Measurements from ENCODE around the gene CDS2. TPM values are rescaled to one million over a fixed set of nuclear protein-coding genes. Genes with fewer than 3 reads are reported as not detected.

The CDS2 gene
- polyA plus RNA-seq, 10 donors, result 15.4 to 23.9 (median 19.7) TPM

DNA sequence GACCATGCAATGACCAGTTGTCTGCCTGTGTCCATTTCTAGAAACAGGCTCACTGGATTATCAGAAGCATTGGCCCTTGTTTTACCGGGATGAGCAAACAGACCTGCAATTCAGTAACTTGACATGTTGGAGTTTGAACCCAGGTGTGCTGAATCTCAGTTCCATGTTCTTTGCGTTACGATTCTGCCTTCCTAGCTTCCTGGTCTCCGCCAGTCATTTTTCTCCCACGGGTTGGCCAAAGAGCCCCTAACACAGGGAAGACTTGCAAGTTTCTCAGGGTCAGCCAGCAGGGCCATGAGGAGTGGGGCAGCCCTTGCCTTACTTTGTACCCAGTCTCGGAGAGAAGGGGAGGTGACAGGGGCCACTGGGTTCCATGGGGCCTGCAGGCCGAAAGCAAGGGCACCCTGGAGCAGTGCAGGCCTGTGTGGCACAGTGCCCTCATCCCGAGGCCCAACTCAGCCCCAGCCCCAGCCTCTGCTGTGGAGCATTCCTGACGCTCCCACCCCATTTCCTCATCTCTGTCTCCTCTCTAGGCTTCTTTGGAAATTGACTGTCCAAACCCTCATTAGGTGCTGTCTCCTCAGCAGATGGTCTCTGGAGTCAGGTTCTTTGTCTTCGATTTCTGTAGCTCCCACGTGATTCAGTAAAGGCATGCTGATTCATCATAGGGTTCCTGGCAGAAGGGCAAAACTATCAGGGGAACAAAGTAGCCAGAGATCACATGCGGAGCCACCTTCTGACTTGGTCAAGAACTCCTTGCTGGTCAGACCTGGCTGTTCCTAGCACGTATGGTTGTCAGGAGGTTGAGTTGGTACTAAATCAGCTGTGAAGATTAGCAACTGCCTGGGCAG is 23.6 kb downstream of the CDS2 start:
- DNase-seq, result no peak

DNA sequence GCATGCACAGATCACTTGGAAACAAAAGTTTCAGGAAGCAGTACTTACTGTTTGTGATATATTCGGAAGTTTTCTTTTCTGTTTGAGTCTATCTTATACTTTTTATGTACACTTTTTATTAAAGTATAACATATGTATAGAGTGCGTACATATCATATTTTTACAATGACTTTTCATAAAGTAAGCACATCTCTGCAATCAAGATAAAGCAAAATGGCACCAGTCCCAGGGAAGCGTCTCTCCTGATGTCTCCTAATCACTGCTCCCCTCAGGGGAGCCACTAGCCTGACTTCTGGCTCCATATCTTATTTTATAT is 26.3 kb downstream of the CDS2 start:
- DNase-seq, result no peak

DNA sequence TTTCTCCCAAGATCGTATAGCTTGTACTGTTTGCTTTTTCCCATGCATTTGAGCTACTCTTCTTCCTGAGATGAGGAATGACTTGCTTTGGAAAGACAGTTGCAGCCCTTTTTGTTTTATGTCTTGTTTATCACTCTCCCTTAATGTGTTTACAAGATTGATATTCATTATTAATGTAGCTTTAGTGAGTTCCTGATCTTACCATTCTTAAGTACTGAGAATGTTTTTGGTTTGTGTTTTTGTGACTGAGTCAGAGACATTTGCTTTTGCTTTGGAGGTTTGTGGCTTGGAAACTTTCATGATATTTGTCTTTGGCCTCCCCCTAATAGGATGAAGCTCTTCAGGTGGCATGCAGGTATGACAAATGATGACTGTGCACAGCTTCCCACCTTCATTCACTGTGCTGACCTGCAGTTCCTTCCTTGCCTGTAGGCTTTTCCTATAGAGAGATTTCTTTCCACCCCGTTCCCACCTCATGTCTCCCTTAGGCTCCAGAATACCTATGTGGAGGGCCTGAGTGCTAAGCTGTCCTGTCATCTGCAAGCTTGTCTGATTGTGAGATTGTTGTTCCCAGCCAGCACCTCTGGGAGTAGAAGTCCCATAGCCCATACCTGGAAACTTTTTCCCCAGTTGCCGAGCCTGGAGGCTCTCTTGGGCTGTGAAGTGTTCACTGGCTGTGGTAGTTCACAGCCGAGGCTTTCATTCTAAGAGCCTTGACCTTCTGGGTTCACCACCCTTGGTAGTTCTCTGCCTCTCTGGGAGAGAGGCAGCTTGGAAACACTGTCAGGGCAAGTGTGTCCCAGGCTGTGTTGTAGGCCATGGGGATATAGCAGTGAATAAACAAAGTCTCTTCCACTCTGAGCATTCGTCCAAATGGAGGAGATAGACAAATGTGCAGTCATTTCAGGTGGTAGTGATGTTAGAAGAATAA is 27.1 kb downstream of the CDS2 start:
- no peak for DNase-seq

DNA sequence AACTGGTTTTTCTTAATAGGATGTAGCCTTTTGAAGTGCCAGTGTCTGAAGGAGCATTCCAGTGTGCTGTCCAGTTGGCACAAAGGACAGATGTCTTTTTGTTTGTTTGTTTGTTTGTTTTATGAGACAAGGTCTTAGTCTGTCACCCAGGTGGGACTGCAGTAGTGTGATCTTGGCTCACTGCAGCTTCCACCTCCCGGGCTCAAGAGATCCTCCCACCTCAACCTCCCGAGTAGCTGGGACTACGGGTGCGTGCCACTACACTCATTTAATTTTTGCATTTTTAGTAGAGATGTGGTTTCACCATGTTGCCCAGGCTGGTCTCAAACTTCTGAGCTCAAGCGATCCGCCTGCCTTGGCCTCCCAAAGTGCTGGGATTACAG is 27.7 kb downstream of the CDS2 start:
- no peak for DNase-seq

DNA sequence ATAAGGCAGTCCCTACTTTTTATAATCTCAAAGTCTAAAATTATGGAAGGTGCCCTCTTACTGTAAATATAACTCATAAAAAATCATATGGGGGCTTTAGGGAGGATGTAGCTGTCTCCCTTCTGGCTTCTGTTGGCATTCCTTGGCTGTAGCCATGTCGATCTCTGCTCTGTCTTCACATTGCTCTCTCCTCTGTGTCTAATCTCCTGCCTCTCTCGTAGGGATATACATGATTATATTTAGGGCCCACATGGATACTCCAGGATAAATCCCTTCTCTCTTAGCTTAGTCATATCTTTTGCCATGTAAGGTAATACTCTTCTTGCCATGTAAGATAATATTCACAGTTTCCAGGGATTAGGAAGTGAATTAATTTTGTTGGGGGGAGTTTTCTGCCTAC is 28.6 kb downstream of the CDS2 start:
- DNase-seq, result no peak

DNA sequence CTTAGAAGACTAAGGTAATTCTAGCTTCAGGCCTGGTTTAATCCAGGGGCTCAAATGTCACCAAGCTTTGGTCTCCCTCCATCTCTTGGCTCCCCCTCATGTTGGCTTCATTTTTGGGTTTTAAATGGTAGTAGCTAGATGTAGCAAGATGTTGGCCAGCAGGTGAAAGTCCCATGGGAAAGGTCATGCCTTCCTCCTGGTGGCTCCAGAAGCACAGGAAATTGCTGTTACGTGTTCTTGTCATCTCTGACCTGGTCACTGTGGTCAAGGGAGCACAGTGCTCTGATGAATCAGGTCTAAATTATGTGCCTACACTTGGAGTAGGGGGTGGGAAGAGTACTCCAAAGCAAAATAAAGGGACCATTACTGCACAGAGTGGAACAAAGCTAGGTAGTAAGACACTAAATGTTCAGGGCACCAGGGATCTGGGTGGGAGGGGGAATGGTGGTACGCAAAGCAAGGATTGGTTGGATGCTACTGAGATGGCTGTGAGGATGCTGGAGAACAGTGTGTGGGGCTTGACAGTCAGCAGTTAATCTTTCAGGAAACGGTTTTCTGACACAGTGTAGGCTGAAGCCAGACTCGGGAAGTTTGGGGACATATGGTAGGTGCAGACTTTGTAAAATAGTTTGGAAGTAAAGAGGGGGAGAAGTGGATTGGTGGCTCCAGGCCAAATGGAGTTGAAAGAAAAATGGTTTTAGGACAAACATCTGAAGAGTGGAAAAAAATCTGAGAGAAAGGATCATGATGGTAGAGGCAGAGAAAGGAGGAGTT is 30.1 kb downstream of the CDS2 start:
- no peak for DNase-seq

DNA sequence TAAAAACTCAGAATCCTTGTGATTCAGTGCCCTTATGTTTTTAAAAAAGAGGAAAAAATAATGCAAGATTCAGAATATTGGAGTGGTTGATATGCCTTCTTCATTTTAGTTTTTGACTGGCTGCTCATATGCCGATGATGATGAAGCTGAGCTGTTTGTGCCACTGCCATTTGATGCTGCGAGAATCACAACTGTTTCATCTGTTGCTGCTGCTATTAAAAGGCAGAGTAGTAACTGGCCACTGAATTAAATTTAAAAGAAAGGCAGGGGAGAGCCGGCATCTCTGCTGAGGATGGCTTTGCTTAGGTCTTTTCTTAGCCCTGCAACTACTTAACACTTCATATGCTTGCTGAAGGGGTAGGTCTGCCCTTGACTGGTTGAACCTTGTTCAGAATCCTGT is 33.1 kb downstream of the CDS2 start:
- DNase-seq, result no peak

DNA sequence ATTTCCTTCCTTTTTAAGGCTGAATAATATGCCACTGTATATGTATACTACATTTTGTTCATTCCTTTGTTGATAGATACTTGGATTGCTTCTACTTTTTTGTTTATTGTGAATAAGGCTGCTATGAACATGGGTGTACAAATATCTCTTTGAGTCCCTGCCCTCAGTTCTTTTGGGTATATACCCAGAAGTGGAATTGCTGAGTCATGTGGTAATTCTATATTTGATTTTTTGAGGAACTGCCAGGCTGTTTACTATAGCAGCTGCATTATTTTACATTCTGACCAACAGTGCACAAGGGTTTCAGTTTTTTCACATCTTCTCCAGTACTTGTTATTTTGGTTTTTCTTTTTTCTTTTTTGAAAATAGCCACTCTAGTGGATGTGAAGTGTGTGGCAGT is 34.1 kb downstream of the CDS2 start:
- DNase-seq, result no peak

DNA sequence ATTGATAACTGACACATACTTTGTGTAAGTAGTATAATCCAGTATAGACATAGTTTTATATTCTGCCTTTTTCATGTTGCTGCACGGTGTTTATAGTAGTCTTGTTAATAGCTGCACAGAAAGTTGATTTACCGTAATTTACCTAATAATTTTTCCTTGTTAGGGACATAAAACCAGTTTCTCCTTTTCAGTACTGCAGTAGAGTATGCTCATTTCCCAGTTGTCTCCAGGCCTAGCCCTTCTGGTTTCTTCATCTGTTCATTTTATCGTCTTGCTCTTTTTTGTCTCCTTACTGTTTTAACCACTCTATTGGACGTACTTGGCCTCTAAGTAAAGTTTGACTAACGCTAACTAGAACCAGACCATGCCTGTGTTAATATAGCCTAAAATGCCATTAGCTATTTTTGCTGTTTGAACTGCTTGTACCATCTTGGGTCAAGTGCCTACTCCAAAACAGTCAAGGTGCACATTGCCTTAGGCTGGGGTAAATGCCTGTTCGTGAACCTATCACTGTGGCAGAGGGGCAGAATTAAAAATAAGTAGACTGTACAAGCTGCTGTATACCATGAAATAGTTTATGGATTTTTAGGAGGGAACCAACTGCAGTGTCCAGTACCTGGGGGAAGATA is 34.8 kb downstream of the CDS2 start:
- no peak for DNase-seq

DNA sequence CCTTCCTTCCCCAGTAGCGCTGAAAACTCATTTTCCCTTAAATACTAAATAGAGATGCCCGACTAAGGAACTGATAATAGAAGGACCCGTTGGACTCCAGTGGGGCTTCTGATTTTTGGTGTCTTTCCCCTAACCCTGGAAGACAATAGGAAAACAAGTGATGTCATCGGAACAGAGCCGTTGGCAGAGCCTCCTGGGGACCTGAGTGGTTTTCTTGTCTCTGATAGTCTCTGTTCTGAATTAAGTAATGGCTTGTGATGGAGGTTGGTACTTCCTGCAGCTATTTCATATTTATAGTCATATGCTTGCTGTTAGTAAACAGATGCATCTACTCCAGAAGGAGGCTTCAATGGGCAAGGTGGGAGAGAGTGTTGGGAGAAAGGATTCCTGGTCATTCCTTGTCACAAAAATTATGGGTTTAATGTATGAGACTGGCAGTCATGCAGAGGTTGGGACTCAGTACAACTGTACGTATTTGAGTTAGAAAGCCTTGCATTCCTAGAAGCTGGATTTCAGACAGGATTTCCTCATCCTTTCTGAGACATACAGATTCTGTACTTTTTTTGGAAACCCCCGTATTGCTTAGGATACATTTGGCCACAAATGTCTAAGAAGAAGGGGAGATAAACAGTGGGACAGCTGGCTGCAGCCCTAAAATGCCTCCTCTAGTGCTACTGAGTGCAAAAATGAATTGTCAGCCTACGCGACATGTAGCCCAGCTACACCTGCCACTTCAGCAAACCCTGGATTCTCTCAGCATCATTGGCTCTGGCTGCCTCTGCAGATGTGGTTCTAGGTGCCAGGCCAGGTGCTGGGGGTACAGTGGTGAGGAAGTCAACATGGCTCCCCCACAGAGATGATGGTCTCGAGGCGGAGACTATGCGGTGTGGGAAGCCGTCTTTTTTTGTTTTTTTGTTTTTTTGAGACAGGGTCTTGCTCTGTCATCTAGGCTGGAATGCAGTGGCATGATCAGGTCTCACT is 38.1 kb downstream of the CDS2 start:
- no peak for DNase-seq

DNA sequence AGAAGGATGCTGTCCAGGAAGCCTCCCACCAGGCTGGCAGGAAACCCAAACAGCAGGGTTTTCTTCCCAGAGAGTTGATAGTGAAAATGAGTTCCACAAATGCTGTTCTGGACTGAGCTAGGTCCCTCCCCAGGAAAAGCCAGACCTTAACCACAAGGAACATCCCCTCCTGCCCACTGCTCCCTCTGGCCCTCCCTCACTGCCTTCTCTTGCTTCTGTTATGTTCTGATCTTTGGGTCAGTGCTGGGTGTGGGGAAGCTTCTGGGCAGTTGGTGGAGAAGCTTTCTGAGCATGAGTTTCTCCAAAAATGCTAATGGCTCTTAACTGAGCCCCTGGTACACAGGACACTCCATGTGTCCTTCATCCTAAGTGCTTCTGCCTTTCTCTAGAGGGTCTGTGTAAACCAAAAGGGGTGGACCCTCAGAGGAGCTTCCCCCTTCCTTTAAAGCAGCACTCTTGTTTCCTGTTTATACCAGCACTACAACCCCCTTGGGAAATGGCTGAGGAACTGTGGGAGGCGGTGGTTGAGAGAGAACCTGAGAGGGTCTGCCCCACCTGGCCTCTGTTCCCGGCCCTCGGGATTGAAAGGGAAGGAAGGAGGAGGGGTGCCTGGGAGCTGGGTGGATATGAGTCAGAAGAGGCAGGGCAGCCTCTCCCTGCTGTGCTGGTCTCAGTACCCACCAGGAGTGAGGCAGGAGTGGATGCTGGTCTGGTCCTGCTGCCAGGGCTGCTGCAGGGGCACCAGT is 42.0 kb downstream of the CDS2 start:
- DNase-seq, result peak in 1 of 3 donors; percentile 41

DNA sequence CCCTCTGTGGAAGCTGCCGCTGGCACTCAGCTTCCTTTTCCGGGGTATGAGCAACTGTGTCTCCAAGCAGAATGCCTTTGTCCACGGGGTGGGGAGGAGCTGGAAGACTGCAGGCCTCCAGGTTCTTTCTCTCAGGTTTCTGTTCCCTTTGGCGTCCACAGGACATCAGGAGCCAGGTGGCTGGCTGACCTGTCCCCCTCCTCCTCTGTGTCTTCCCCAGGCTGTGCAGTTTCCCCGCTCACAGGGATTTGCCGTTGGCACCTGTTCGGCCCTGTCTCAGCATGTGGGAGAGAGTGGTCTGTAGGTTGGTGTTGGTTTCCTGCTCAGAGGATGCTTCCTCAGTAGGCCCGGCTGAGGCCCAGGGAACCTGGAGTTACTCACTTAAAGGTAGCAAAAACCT is 43.5 kb downstream of the CDS2 start:
- DNase-seq, result no peak

DNA sequence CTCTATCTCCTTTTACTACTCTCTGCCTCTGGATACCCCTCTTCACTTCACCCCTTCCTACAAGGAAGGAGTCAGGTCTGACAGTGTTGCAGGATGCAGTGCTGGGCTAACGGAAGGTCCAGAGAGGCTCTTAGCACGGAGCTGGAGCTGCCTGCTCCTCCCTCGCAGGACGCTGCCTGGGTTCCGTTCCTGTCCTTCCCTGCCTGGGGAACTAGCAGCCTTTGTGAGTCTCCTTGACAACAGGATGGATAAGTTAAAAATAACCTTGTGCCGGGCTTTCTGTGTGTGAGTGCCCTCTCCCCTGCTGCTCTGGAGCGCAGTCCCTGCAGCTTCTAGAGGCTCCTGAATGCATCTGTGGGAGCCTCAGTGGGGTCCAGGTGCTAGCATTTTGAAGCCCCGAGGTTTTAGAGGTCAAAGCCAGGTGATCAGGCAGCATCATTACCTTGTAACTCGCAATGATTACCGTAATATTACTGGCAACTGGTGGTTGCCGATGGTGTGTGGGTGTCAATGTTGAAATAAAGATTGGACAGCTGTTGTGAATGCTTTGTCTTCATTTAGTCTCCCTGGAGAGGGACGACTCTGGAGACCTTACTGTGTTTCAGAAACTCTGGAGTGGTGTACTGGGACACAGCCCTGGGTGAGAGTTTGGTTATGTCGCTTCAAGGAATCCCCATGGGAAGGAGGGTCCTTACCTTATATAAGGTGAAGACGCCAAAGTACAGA is 44.4 kb downstream of the CDS2 start:
- peak in 1 of 3 donors; percentile 50 for DNase-seq

DNA sequence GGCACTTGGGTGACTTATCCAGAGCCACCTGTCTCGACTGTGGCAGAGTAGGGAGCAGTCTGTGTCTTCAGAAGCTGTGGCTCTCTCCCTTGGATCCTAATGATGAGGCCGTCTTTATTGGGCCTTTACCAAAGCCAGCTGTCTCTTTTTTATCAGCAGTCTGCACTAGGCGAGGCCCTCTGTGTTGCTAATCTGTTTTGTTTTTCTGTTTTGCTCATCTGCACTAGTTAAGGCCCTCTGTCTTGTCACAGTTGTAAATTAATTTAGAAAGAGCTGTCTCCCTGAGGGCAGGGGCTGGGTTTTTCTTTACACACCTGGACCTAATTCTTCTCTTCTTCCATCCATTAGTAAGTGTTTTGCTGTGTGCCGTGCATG is 45.0 kb downstream of the CDS2 start:
- DNase-seq, result no peak

DNA sequence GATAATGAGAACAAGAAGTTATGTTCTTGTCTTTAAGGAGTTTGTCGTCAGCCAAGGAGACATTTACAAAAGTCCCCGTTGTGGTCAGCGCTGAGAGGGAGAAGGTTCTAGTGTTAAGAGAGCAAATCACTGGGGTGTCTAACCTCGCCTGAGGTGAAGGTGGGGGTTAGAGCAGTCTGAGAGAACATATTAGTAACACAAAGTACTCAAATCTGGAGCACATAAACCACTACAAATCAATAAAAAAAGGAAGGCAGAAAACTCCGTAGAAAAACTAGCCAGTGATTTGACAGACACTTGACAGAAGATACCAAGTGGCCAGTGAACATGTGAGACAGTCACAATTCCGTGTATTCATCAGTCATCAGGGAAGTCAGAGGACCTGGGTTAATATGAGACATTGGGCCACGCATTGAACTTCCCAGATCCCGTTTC is 45.4 kb downstream of the CDS2 start:
- DNase-seq, result no peak

DNA sequence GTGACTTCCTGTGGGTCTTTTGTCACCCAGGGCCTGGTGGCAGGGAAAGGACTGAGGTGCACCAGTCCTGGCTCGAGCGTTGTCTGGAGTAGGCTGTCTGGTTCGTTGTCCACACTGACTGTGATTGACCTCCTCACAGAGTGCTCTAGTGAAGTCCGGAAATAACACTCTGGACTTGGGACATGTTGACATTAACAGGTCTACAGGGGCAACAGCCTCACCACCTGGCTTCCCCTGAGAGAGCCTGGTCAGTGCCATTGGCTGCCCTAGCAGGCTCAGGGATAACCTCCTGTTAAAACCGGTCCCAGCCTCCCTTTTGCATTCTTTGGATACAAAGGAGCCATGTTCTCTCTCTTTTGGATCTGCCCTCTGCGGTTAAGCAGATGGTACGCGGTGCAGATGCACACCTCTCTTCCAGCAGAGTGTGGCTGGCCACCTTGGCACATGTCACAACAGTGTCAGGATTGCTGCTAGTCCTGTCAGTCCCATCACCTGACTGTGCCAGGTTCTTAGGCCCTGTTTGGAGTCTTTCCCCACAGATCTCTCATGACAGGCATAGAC is 46.2 kb downstream of the CDS2 start:
- no peak for DNase-seq

DNA sequence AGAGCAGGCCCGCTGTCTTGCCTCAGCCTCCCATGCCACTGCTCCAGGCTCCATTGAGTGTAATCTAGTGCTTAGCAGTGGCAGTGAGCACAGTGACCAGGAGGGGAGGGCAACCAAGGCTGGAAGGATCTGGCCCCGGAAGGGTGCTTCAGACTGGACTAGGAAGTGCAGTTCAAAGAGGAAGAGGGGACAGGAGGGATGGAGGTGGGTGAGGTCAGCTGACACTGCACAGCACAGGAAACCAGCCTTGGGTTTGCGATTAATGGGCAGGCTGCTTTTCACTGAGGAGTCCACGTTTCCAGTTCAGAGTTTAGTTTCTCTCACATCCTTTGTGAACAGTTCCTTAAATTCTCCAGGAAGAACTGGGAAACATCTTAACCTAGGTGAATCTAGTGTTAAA is 46.9 kb downstream of the CDS2 start:
- no peak for DNase-seq

DNA sequence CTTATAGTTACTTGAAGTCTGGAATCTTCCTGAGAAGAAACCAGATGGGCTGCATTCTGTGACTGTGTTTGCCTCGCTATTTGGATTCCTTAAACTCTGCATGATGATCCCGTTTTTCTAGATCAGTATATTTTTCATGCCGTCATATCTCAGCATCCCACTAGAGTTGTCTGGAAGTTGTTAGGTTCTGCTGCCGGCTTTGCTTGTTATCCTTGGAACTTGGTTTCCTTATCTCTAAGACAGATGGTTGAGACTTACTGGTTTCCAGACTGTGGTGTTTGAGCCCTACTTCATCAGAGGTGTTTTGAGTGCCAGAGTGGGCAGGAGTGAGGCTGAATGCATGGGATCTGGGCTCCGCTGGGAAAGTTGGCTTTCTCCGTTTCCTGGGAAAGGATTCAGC is 50.3 kb downstream of the CDS2 start:
- no peak for DNase-seq

DNA sequence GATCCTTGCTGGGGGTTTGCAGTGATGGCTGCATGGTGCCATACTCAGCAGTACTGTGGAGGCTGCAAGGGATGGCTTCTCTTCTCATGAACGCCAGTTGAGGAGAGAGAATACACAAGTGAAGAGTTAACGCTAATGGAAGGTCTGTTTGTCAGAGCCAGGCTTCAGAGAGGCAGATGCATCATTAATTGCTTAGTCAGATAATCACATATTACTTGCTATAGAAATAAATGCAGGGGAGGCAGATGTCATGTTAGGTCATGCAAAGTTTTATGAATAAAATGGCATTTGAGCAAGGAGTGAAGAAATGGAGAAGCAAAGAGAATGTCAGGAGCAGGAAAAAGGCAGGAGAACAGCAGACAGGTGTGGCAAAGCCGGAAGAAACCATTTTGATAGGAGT is 51.2 kb downstream of the CDS2 start:
- no peak for DNase-seq

All from muscle of back (tissue), 11 donors.